MCF 10A (cell line): ENCODE measurements around the gene MKKS. TPM values are rescaled to one million over a fixed set of nuclear protein-coding genes. Genes with fewer than 3 reads are reported as not detected.
A peak's percentile ranks its signal among the peaks of the same experiment; 100 is the strongest.

Experiments used
- BruUV-seq: library from RNA; stranded (reverse); fragments of 400-500 nt; replicated peaks from 2 replicates; lab custom pipeline; 2021; lab: Mats Ljungman, UMichigan
- CTCF ChIA-PET: fragments of 300-600 bp; sonication (Branson Sonifier 250); formaldehyde crosslinking; extraction: SDS; loops from one replicate; lab custom pipeline; 2021; ENCODE audit warnings: antibody characterized with exemption, inconsistent platforms; lab: Yijun Ruan, JAX
- POLR2A ChIA-PET: fragments of 300-600, 350-650 bp; sonication (Branson Sonifier 250); formaldehyde crosslinking; extraction: SDS; loops from one replicate; lab custom pipeline; 2020; ENCODE audit warnings: antibody characterized with exemption, inconsistent platforms; lab: Yijun Ruan, JAX
- DNase-seq: peaks from one replicate; pipeline ENCODE4 v3.0.0-alpha.2; 2018; ENCODE audit not compliant: unreplicated experiment
- H3K27ac Mint-ChIP-seq: one replicate; pipeline ENCODE4 v1.8.0; 2022; ENCODE audit warnings: mild to moderate bottlenecking, low read depth, mixed read lengths; ENCODE audit not compliant: unreplicated experiment
- H3K27me3 Mint-ChIP-seq: one replicate; pipeline ENCODE4 v1.8.0; 2022; ENCODE audit warnings: mixed read lengths; ENCODE audit not compliant: insufficient read depth, unreplicated experiment
- H3K36me3 Mint-ChIP-seq: one replicate; pipeline ENCODE4 v1.8.0; 2022; ENCODE audit warnings: mild to moderate bottlenecking, moderate library complexity, mixed read lengths; ENCODE audit not compliant: insufficient read depth, unreplicated experiment
- H3K4me1 Mint-ChIP-seq: one replicate; pipeline ENCODE4 v1.8.0; 2022; ENCODE audit warnings: mixed read lengths; ENCODE audit not compliant: insufficient read depth, unreplicated experiment
- H3K4me3 Mint-ChIP-seq: one replicate; pipeline ENCODE4 v1.8.0; 2022; ENCODE audit warnings: mild to moderate bottlenecking, moderate library complexity, mixed read lengths; ENCODE audit not compliant: unreplicated experiment
- H3K9me3 Mint-ChIP-seq: one replicate; pipeline ENCODE4 v1.8.0; 2022; ENCODE audit warnings: mixed read lengths; ENCODE audit not compliant: unreplicated experiment
- CTCF ChIP-seq: fragments of 200-600 bp; IDR thresholded peaks from one replicate; pipeline ENCODE4 v1.8.0; 2022; ENCODE audit warnings: antibody characterized with exemption, mild to moderate bottlenecking; ENCODE audit not compliant: unreplicated experiment
- intact Hi-C: fragments of 100-400 bp; cut with micrococcal nuclease; formaldehyde crosslinking; loops from 2 replicates; pipeline ENCODE4 v1.14.1; 2022
- total RNA-seq: library from RNA; stranded (reverse); gene quantifications from 2 replicates; pipeline ENCODE4 v1.2.3, GENCODE V29; 2022

MKKS gene
- total RNA-seq, 1 experiment from 2014 or later, result 44.5 TPM

- no peak for TF ChIP-seq CTCF
- ChIA-PET POLR2A (interaction anchor here (0.5 to 3.2 kb wide), 3 partner anchors 13 to 293 kb away, joined by 4 to 28 read pairs (median 5); partner anchors contain the start of genes MKKS and SLX4IP), CTCF (interaction anchor here (0.6 to 1.4 kb wide), 6 partner anchors 55 to 1098 kb away, joined by 3 to 5 read pairs (median 3); no protein-coding TSS in a partner anchor)
- Mint-ChIP-seq H3K36me3 (no peaks in the 10 kb centered on the region), H3K9me3 (no peaks in the 10 kb centered on the region), H3K27me3 (no peaks in the 10 kb centered on the region), H3K4me3 (no peak overlapping the region), H3K4me1 (peaks cover 21% of the 10 kb centered on the region), H3K27ac (no peak overlapping the region)
- DNase-seq, result no peak
- intact Hi-C loops, result no loop called here
- BruUV-seq, result no TSS peak
Measured at GRCh38 chr20:10448270-10449156, 14.5 kb upstream of the MKKS start.

- H3K27ac Mint-ChIP-seq, result peak overlapping the region; percentile 70
- H3K9me3 Mint-ChIP-seq, result no peaks in the 10 kb centered on the region
- TF ChIP-seq CTCF, result no peak
- intact Hi-C loops, result loop anchor here (1.0 kb wide), 1 partner anchor 12 kb away; the partner anchor contains the start of gene SLX4IP
- BruUV-seq, result no TSS peak
- DNase-seq, result peak; percentile 87
- POLR2A ChIA-PET, result interaction anchor here (0.8 to 1.8 kb wide), 4 partner anchors 9 to 223 kb away, joined by 3 to 21 read pairs (median 5); partner anchors contain the start of genes MKKS and SLX4IP
- H3K4me3 Mint-ChIP-seq, result peak overlapping the region; percentile 56
- CTCF ChIA-PET, result interaction anchor here (0.7 to 1.2 kb wide), 2 partner anchors 76 to 470 kb away, joined by 3 read pairs; no protein-coding TSS in a partner anchor
- no peaks in the 10 kb centered on the region for H3K36me3 Mint-ChIP-seq
- no peaks in the 10 kb centered on the region for H3K27me3 Mint-ChIP-seq
- H3K4me1 Mint-ChIP-seq, result peaks cover 17% of the 10 kb centered on the region
Measured at GRCh38 chr20:10447028-10447427, 13.0 kb upstream of the MKKS start.

GRCh38 chr20:10445758-10446157 is 11.7 kb upstream of the MKKS start:
- ChIA-PET CTCF (interaction anchor here (0.7 kb wide), 1 partner anchor 165 kb away, joined by 3 read pairs; no protein-coding TSS in a partner anchor), POLR2A (interaction anchor here (0.6 to 1.8 kb wide), 3 partner anchors 8 to 35 kb away, joined by 3 to 21 read pairs (median 4); partner anchors contain the start of genes MKKS and SLX4IP)
- no peak for TF ChIP-seq CTCF
- Mint-ChIP-seq H3K4me1 (peaks cover 17% of the 10 kb centered on the region), H3K36me3 (no peaks in the 10 kb centered on the region), H3K4me3 (no peak overlapping the region), H3K27me3 (no peaks in the 10 kb centered on the region), H3K9me3 (no peaks in the 10 kb centered on the region), H3K27ac (no peak overlapping the region)
- DNase-seq, result no peak
- no TSS peak for BruUV-seq
- intact Hi-C loops, result no loop called here

GRCh38 chr20:10443936-10444335 is 9.9 kb upstream of the MKKS start:
- ChIA-PET POLR2A (interaction anchor here (1.4 to 2.2 kb wide), 2 partner anchors 10 to 61 kb away, joined by 5 to 13 read pairs; partner anchors contain the start of genes MKKS and SLX4IP), CTCF (interaction anchor here (0.6 to 1.6 kb wide), 2 partner anchors 93 to 345 kb away, joined by 3 to 4 read pairs; no protein-coding TSS in a partner anchor)
- Mint-ChIP-seq H3K27me3 (no peaks in the 10 kb centered on the region), H3K4me1 (peaks cover 11% of the 10 kb centered on the region), H3K4me3 (no peak overlapping the region), H3K36me3 (peaks cover 6% of the 10 kb centered on the region), H3K9me3 (no peaks in the 10 kb centered on the region), H3K27ac (peak overlapping the region; percentile 9)
- no peak for TF ChIP-seq CTCF
- DNase-seq, result no peak
- intact Hi-C loops, result no loop called here
- BruUV-seq, result no TSS peak
